ENCODE data around the gene USP40. TPM values are rescaled to one million over a fixed set of nuclear protein-coding genes. Genes with fewer than 3 reads are reported as not detected.

USP40 gene
- total RNA-seq, 2 experiments from 2014 or later: 0.51 to 1.7 TPM

- peaks cover 91% of the 10 kb centered on the region for H3K36me3 ChIP-seq (ENCODE audit: insufficient read depth, low read length)
- H3K9me2 ChIP-seq (ENCODE audit: insufficient read depth, low read length): no peaks in the 10 kb centered on the region
- TF ChIP-seq EZH2phosphoT487 (IDR thresholded peaks at IDR 0.05; ENCODE audit: borderline replicate concordance, low read depth, low read length): no peak
- TF ChIP-seq, protein P1, sequence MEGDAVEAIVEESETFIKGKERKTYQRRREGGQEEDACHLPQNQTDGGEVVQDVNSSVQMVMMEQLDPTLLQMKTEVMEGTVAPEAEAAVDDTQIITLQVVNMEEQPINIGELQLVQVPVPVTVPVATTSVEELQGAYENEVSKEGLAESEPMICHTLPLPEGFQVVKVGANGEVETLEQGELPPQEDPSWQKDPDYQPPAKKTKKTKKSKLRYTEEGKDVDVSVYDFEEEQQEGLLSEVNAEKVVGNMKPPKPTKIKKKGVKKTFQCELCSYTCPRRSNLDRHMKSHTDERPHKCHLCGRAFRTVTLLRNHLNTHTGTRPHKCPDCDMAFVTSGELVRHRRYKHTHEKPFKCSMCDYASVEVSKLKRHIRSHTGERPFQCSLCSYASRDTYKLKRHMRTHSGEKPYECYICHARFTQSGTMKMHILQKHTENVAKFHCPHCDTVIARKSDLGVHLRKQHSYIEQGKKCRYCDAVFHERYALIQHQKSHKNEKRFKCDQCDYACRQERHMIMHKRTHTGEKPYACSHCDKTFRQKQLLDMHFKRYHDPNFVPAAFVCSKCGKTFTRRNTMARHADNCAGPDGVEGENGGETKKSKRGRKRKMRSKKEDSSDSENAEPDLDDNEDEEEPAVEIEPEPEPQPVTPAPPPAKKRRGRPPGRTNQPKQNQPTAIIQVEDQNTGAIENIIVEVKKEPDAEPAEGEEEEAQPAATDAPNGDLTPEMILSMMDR (conservative IDR thresholded peaks at IDR 0.05; ENCODE audit: low read length): no peak
- H3K4me1 ChIP-seq (ENCODE audit: insufficient read depth, low read length, poor library complexity, severe bottlenecking): no peaks in the 10 kb centered on the region
- no peaks in the 10 kb centered on the region for H4K20me1 ChIP-seq (ENCODE audit: insufficient read depth, low read length)
- H3K4me2 ChIP-seq (ENCODE audit: low read length): no peak overlapping the region
- no peaks in the 10 kb centered on the region for H3K79me2 ChIP-seq (ENCODE audit: insufficient read depth, low read depth, low read length)
- H3K27ac ChIP-seq (ENCODE audit: low read depth, low read length, poor library complexity, severe bottlenecking): no peak overlapping the region
- CTCF ChIA-PET (ENCODE audit: unreplicated experiment): no interaction called here
- BruUV-seq (replicated peaks): no TSS peak
- no peak for DNase-seq (ENCODE audit: low spot score)
- no peaks in the 10 kb centered on the region for H3K9me3 ChIP-seq (ENCODE audit: low read length)
- intact Hi-C loops (cut with micrococcal nuclease; ENCODE audit: unreplicated experiment): no loop called here
- POLR2A ChIA-PET: no interaction called here
- H3K4me3 ChIP-seq (ENCODE audit: low read depth, low read length, poor library complexity, severe bottlenecking): no peak overlapping the region
- no peak overlapping the region for H2AFZ ChIP-seq (ENCODE audit: low read length)
These were observed 105.1 kb downstream of the USP40 start for GRCh38 chr2:233461481-233461891.

- Histone ChIP-seq H3K79me2 (ENCODE audit: insufficient read depth, low read depth, low read length) (no peaks in the 10 kb centered on the region), H3K9me3 (ENCODE audit: low read length) (no peaks in the 10 kb centered on the region), H3K4me3 (ENCODE audit: low read depth, low read length, poor library complexity, severe bottlenecking) (no peak overlapping the region), H2AFZ (ENCODE audit: low read length) (no peak overlapping the region), H3K36me3 (ENCODE audit: insufficient read depth, low read length) (peaks cover 90% of the 10 kb centered on the region), H4K20me1 (ENCODE audit: insufficient read depth, low read length) (no peaks in the 10 kb centered on the region), H3K4me1 (ENCODE audit: insufficient read depth, low read length, poor library complexity, severe bottlenecking) (no peaks in the 10 kb centered on the region), H3K4me2 (ENCODE audit: low read length) (no peak overlapping the region), H3K9me2 (ENCODE audit: insufficient read depth, low read length) (no peaks in the 10 kb centered on the region), H3K27ac (ENCODE audit: low read depth, low read length, poor library complexity, severe bottlenecking) (no peak overlapping the region)
- BruUV-seq (replicated peaks): no TSS peak
- CTCF ChIA-PET (ENCODE audit: unreplicated experiment): no interaction called here
- POLR2A ChIA-PET: interaction anchor here (0.6 kb wide), 1 partner anchor 434 kb away, joined by 3 read pairs; no protein-coding TSS in a partner anchor
- intact Hi-C loops (cut with micrococcal nuclease; ENCODE audit: unreplicated experiment): no loop called here
- TF ChIP-seq, protein P1 (conservative IDR thresholded peaks at IDR 0.05; ENCODE audit: low read length): no peak
- no peak for TF ChIP-seq EZH2phosphoT487 (IDR thresholded peaks at IDR 0.05; ENCODE audit: borderline replicate concordance, low read depth, low read length)
- DNase-seq (ENCODE audit: low spot score): no peak
These were observed 105.7 kb downstream of the USP40 start for GRCh38 chr2:233460726-233461441.

GRCh38 chr2:233459426-233459825, 107.2 kb downstream of the USP40 start:
- Histone ChIP-seq H3K36me3 (ENCODE audit: insufficient read depth, low read length) (peaks cover 93% of the 10 kb centered on the region), H3K27ac (ENCODE audit: low read depth, low read length, poor library complexity, severe bottlenecking) (no peak overlapping the region), H3K9me2 (ENCODE audit: insufficient read depth, low read length) (no peaks in the 10 kb centered on the region), H2AFZ (ENCODE audit: low read length) (no peak overlapping the region), H4K20me1 (ENCODE audit: insufficient read depth, low read length) (no peaks in the 10 kb centered on the region), H3K9me3 (ENCODE audit: low read length) (no peaks in the 10 kb centered on the region), H3K79me2 (ENCODE audit: insufficient read depth, low read depth, low read length) (no peaks in the 10 kb centered on the region), H3K4me3 (ENCODE audit: low read depth, low read length, poor library complexity, severe bottlenecking) (no peak overlapping the region), H3K4me2 (ENCODE audit: low read length) (no peak overlapping the region), H3K4me1 (ENCODE audit: insufficient read depth, low read length, poor library complexity, severe bottlenecking) (no peaks in the 10 kb centered on the region)
- CTCF ChIA-PET (ENCODE audit: unreplicated experiment): no interaction called here
- DNase-seq (ENCODE audit: low spot score): no peak
- intact Hi-C loops (cut with micrococcal nuclease; ENCODE audit: unreplicated experiment): no loop called here
- POLR2A ChIA-PET: no interaction called here
- TF ChIP-seq, protein P1 (conservative IDR thresholded peaks at IDR 0.05; ENCODE audit: low read length): no peak
- no peak for TF ChIP-seq EZH2phosphoT487 (IDR thresholded peaks at IDR 0.05; ENCODE audit: borderline replicate concordance, low read depth, low read length)
- BruUV-seq (replicated peaks): no TSS peak
